H1 (cell line): Measurements from ENCODE around the gene DGAT2. TPM values are rescaled to one million over a fixed set of nuclear protein-coding genes. Genes with fewer than 3 reads are reported as not detected.

ENCODE experiments used
- CBX8 ChIP-seq: fragments of 300-800, 300-1000 bp; sonication (generic); IDR thresholded peaks from 2 replicates; pipeline ENCODE4 v1.7.1; 2016; ENCODE audit warnings: low read depth, low read length, borderline replicate concordance
- CHD7 ChIP-seq: fragments of 300-600 bp; sonication (generic); IDR thresholded peaks from 2 replicates; pipeline ENCODE4 v1.7.1; 2012; ENCODE audit warnings: low read length, moderate library complexity, mild to moderate bottlenecking, inconsistent platforms; ENCODE audit not compliant: insufficient replicate concordance
- PHF8 ChIP-seq: fragments of 200-600 bp; sonication (generic); conservative IDR thresholded peaks from 2 replicates; pipeline ENCODE4 v1.7.1; 2012; ENCODE audit warnings: low read depth, mild to moderate bottlenecking, inconsistent platforms, low read length, moderate library complexity
- RBBP5 ChIP-seq: IDR thresholded peaks from 2 replicates; pipeline ENCODE4 v1.7.1; 2012; ENCODE audit warnings: low read depth, mild to moderate bottlenecking, inconsistent platforms, low read length, moderate library complexity, borderline replicate concordance
- SAP30 ChIP-seq: fragments of 300-600 bp; sonication (generic); IDR thresholded peaks from 2 replicates; pipeline ENCODE4 v1.7.1; 2012; ENCODE audit warnings: low read length, moderate library complexity, mild to moderate bottlenecking, inconsistent platforms; ENCODE audit not compliant: insufficient read depth, insufficient replicate concordance
- SP2 ChIP-seq: IDR thresholded peaks from 2 replicates; pipeline ENCODE4 v1.6.1; 2012; ENCODE audit warnings: mild to moderate bottlenecking, low read length, inconsistent platforms
- SUZ12 ChIP-seq: fragments of 200-600 bp; sonication (generic); IDR thresholded peaks from 2 replicates; pipeline ENCODE4 v1.6.1; 2012; ENCODE audit warnings: mild to moderate bottlenecking, inconsistent platforms, low read length, moderate library complexity, mixed read lengths
- polyA plus RNA-seq, 7 experiments: library from polyadenylated mRNA; depleted of rRNA in 3 of 7; stranded (reverse) in 5 of 7; unstranded in 2 of 7; fragments of >200 nt in 5 of 7; fragments of 200-250 nt in 2 of 7; gene quantifications; 1 replicate in 5 of 7; 2 replicates in 1 of 7; 4 replicates in 1 of 7; pipeline versions ENCODE4 v1.2.1 to v1.2.3, GENCODE V29; 2011 to 2013; ENCODE audit warnings: missing spikeins in 2 of 7, mixed read lengths in 2 of 7
- total RNA-seq: library from RNA; stranded (reverse); fragmentation: NEBNext Ultra II Directional; extraction: Animal tissue kit (Norgen Biotek cat#: 25700); gene quantifications from 2 replicates; pipeline ENCODE4 v1.2.1, GENCODE V29; 2021

DGAT2 gene
- total and polyA plus RNA-seq, 2 of the 8 experiments (the other 6 are each of a cell fraction or from before 2014, with no cell fraction given): 3.2 to 5.9 TPM

GRCh38 chr11:75786101-75786736, 17.6 kb downstream of the DGAT2 start (continued):
- TF ChIP-seq CHD7 (no peak), SAP30 (no peak), SP2 (no peak), SUZ12 (no peak), PHF8 (no peak), RBBP5 (no peak), CBX8 (no peak)
